ENCODE results near the gene EIF4E1B.
A peak's percentile ranks its signal among the peaks of the same experiment; 100 is the strongest.

EIF4E1B gene

DNA sequence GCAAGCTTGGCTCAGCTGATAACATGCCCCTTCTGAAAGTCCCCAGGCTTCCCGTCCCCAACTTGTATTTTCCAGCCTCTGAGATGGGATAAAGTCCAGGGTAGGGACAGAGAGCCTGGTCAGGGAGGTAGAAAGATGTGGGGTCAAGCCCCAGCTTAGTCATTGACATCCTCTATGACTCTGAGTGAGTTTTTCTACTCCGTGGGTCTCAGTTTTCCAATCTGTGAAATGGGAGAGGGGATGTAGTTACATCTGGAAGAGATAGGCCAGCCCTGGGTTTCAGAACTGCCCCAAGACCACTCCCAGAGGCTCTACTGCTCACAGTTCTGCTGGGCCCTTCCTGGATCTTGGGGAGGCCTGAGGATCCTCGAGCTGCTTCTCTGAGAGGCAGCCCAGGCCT, 23.6 kb upstream of the EIF4E1B start:
- DNase-seq (ENCODE audit: low read depth): no peak

DNA sequence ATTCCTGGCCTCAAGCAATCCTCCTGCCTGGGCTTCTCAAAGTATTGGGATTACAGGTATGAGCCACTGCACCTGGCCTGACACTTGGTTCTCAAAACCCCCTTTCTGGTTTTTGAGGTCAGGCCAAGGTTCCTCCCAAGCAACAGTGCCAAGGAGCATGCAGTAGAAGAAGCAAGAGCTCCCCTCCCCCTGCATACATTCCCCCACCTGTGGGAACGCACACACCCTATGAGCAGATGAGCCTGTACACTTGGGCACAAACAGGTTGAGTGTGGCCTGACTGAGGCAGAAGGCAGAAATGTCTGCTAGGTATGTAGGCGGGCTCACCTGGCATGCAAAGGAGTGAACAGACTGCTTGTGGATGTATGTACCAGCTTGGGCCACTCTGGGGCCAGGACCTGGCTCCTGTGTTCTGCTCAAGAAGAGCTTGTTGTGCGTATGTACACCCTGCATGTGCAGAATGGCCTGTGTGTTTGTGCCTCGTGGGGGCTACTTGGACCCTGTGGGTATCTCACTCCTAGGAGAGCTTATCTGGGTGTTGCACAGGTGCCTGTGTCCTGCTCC, 22.3 kb upstream of the EIF4E1B start:
- no peak for DNase-seq (ENCODE audit: low read depth)

DNA sequence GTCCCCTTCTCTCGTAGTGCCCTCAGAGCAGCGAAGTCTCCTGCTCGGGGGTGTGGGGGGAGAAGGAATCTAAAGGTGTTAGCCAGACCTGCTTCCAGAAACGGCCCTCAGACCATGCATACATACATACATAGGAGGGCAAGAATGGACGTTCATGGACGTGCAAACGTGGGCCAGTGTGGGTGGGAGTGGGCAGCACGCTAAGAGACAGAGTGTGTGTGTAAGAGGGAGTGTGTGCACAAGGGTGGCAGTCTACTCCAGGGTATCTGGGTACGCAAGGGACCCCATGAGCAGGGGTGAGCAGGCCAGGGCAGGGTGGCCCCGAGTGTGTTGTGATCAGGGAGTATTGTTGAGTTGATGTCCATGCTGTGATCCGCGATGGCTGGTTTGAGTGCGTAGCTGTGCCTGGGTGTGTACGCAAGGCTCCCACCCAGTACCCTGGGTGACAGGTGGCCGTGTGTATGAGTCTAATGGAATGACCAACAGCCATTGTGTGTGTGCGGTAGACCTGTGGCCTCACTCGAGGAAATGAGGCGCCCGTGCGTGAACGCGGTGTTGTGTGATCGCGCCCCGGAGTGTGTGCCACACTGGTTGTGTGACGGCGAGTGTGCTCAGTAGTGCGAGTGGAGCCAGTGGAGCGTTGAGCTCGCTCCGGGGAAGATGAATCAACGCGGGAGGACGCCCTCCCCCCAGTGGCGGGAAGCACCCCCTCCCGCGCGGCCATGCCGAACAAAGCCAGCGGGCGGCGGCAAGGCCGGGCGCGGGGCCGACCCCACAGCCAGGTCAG, 21.3 kb upstream of the EIF4E1B start:
- DNase-seq (ENCODE audit: low read depth): no peak

DNA sequence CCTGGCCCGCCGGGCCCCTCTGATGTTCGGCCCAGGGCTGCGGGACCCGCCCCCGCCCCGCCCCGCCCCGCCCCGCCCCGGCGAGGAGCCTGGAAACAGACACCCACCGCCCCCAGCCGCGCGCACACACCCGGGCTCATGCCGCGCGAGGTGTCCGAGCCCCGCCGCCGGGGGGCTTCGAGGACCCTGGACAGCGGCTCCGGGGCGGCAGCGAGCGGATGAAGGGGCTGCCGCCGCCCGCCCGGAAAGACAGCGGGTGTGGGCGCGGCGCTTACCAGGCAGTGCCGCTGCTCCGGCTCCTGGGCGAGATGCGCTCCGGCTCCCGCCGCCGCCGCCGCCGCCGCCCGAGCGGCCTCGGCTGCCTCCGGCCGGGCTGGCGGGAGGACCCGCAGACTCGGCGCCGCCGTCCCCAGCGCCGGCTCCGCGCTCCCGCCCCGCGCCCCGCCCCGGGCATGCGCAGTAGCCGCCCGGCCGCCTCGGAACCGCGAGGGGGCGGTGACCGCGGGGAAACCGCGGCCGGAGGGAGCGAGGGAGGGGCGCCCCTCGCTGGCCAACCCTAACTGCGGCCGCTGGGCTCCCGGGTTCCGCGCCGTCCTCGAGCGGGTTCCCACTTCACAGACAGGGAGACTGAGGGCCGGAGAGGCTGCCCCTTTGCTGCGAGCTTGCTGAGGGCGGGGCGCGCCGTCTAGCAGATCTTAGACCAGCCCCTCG, 20.6 kb upstream of the EIF4E1B start, which contains the start of gene GPRIN1:
Gene GPRIN1 (minus strand): TSS at position 433 of the 711 bp plus-strand sequence. CDS start 10,322 bp downstream, outside the sequence.
- peak; percentile 58 for DNase-seq (ENCODE audit: low read depth)

DNA sequence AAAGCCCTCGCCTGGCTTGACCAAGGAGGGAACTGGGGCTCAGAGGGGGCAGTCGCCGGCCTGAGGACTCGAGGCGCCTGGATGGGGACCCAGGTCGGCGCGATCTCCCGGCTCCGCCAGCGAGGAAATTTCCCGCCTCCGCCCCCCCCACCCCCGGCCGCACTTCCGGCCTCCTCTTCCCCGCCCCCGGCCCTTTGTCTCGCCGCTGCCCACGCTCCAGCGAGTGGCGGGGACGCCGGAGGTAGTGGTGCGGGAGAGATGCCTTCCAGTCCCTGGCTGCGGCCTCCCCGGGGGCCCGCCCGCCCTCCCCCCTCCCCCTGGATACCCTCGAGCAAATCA, 20.1 kb upstream of the EIF4E1B start:
- no peak for DNase-seq (ENCODE audit: low read depth)

DNA sequence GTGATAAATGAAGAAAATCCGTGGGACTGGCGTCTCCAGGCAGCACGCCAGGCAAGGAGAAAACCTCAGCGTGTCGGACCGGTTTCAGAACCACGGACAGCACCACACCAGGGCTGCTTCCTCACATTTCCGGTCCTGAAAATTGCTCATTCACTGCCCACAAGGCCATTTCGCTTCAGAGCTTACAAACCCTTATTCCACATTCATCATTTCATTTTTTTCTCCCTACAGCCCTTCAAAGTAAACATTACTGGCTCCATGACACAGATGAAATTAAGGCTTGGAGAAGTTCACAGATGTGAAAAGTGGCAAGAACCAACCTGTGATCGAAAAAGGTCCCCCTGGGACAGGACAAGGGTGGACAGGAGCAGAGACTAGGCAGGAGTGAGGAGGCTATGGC, 19.0 kb upstream of the EIF4E1B start:
- DNase-seq (ENCODE audit: low read depth): peak; percentile 30

DNA sequence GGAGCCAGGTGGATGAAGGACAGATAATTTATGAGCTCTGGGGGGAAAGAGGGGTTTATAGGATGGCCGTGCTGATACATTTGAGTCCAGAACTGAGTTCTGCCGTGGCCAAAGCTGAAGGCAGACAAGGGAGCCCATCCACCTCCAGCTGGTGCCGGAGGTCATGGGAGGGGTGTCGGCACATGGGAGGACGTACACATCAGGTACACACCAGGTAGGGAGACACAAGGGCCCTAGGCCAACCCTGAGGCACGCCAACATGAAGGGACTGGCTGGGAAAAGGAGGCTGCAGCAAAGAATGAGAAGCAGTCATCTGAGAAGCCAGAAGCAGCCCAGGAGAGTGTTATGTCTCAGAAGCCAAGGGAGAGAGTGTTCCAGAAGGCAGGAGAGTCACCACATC, 18.5 kb upstream of the EIF4E1B start:
- DNase-seq (ENCODE audit: low read depth): no peak

DNA sequence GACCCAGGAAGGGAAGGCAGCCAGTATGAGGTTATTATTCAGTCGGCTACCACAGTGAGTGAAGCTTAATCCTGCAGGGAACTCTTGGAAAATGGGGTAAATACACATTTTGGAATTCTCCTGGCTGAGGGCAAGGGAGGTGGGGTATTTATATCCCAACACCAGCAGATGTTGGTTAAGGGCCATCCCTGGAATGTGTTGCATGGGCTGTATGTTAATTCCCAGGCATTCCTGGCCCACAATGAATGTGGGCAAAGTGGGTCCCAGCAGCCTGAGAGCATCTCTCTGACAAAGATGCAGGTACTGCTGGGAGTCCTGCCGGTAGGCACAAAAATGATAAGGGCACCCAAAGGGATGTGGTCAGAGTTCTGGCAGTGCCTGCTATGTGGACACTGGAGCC, 17.6 kb upstream of the EIF4E1B start:
- DNase-seq (ENCODE audit: low read depth): no peak

DNA sequence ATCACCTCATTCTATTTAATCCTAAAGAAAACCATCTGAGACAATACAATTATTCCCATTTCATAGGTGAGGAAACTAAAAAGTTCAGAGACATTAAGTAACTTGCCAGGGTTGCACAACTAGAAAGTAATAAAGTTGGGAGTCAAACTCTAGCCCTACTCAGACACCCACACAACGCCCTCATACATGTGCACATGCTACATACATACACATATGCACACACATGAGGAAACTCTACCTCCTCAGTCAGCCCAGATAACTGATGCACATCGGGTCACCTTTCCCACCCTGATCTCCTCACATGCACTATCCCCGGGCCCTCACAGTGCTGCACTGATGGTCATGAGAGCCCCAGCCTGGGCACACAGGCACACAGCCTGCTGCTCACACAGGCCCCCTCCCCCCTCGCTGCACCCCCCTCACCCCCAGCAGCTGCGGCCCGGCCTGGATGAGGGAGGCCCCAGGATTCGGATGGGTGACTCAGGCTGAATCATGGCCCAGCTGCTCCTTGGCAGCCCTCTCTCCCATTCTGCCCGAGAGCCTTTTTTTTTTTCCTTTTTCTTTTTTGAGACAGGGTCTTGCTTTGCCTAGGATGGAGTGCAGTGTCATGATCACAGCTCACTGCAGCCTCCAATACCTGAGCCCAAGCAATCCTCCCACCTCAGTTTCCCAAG, 15.5 kb upstream of the EIF4E1B start:
- DNase-seq (ENCODE audit: low read depth): no peak

DNA sequence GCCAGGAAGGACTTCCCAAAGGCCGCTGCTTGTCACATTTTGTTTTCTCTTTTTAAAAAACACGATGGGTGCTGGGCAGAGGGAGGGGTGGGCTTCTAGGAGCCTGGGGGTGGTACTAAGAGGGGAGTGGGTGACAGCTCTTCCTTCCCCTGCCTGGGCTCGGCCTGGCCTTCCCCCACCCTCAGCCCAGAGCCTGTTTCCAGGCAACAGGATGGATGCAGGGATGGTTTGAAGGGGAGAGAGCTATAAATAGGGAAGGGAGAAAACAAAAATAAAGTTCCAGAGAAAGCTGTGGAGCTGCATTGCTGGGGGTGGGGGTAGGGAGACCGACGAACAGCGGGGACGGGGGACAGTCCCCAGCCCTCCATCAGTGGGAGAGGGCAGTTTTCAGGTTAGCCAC, 14.0 kb upstream of the EIF4E1B start:
- no peak for DNase-seq (ENCODE audit: low read depth)

DNA sequence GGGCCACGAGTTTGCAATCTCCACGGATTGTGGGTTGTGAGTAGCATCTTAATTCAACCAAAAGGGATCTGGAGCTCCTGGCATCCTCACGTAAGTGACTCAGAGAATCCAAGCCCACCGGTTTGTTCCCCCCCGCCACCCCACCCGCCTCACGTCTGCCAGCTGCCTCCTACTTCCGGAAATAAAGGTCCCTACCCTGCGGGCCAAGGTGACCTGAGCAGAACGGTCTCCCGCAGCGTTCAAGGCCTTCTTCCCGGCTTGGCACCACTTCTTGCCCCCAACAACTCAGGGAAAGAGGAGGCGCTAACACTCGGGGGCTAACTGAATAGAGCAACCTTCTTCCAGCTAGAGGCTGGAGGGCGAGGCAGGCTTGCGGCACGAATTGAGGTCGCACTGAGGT, 11.7 kb upstream of the EIF4E1B start:
- DNase-seq (ENCODE audit: low read depth): no peak

DNA sequence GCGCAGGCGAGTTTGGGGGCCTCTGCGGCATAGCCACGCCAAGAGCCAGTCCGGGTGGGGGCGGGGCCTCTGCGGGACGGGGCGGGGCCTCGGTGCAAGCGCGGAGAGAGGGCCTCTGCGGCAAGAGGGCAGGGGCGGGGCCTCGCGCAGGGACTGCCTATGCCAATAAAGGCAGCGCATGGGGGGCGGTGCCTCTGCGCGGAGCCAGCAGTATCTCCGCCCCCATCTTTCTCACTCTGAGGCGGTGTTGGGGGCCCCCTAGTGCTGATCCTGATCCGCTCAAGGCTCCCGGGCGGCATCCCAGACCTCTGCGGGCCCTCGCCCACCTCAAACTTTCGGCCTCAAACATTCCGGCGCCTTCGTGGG, 11.3 kb upstream of the EIF4E1B start:
- DNase-seq (ENCODE audit: low read depth): peak; percentile 80

DNA sequence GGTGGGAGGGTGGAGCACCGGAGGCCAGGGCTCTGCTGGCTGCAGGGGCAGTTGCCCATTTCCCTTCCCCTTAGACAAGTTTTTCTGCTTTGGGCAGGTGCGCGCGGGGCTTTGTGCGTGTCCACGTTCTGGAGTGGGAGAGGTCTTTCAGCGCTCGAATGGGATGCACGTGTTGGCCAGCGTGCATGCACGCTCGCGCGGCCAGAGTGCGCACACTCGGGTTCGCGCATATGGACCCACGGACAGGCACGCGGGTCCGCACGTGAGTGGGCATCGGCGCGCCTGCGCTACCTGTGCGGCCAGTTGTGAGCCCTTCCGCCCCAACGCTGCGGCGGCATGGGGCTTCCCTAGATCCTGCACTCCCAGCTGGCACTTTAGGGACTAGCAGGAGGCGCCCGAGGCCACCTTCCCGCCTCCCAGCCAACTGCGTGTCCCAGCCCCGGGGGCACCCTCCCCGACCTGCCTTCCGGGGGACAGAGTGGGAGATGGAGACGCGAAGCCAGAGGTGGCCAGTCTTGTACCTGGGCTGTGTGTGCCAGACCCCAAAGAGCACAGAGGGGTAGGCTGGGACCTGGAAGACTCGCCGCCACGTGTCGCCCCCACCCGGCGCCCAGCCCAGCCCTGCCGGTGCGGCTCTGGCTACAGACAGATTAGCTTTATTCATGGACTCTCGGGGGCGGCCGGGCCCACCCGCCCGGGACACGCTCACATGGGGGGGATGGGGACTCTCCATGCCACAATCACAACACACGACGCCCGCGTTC, 10.7 kb upstream of the EIF4E1B start:
- no peak for DNase-seq (ENCODE audit: low read depth)

DNA sequence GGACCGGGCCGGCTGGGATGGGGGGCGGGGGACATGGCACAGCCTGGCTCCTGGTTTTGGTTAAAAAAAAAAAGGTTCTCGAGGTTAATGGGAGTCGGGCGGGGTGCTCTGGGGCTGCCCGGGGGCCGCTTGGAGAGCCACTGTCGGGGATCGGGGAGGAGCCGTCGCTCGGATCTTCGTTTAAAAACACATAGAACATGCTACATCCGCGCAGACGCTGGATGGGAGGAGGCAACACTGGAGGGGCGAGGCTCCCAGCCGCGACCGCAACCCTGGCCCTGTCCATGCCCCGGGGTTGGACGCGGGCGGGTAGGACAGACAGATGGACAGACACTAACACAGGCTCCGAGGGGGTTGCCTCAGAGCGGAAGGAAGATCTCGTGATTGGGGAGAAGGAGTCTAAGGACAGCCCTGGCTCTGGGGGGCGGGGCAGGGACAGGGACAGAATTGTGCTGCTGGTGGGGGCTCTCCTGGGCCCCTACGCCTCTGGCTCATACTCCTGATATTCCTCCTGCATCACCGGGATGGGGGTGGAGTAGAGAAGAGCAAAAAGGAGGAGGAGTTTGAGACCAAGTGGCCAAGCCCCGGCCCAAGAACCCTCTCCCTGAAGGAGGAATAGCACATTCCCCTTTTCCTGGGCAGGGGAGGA, 10.0 kb upstream of the EIF4E1B start:
- DNase-seq (ENCODE audit: low read depth): no peak

DNA sequence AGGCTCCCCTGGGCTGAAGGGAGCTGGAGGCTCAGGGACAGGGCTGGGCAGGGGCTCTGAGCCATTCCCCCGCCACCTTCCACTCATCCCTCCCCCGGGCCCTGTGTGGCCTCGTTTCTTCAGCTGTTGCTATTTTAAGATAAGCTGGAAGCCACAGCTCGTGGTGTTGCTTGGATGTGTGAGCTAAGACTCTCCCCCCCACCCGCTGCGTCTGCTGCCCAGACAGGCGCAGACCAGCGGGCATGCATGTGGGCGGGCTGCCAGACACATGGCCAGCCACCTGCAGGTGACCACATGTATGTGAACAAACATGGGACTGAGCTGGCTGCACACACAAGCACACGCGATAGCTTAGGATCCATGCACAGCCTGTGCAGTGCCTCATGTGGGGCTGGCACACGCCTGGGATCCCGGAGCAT, 8.8 kb upstream of the EIF4E1B start:
- no peak for DNase-seq (ENCODE audit: low read depth)

DNA sequence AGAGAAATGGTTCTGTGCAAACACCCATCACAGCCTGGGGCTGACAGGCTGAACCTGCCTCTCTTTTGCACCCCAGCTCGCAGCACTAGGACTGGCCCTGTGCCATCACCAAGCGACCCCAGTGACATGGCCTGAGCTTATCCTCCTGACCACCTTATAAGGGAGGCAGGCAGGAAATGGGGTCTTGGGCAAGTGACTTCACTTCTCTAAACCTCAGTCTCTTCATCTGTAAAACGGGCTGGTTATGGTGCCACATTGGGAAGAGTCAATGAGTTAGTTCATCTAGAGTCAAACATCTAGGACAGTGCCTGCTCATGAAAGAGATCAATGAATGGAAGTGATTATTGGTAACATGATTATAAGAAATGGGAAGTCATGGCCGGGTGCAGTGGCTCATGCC, 6.3 kb upstream of the EIF4E1B start:
- no peak for DNase-seq (ENCODE audit: low read depth)

DNA sequence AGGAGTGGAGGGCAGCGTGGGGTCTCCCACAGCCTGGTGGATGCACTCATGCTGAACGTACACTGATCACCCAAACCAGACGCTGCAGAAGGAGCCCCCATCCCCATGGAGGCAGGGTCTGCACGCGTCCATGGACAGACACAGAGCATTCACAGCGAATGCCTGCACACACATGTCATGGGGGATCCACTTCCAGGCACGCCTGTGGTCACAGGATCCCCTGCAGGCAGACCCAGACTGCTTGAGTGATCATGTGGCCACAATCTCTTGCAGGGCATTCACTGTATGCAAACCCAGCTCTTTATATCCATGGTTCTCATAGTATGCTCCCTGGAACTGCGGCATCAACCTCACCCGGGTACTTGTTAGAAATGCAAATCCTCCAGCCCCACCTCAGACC, 5.5 kb upstream of the EIF4E1B start:
- no peak for DNase-seq (ENCODE audit: low read depth)

DNA sequence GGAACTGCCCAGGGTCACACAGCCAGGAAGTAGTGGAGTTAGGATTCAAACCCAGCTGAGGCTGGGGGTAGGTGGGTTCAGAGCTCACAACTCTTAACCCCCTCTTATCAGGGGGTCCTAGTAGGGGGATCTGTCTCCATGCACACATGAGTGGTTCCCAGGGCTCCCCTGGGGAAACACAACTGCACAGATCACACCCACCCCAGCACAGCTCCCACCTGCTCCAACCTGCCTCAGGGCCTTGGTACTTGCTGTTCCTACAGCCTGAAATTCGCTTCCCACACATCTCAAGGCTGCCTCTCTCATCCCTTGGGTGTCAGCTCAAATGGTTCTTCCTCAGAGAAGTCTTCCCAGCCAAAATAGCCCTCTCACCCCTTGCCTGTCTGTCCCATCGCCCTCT, 5.0 kb upstream of the EIF4E1B start:
- DNase-seq (ENCODE audit: low read depth): no peak

DNA sequence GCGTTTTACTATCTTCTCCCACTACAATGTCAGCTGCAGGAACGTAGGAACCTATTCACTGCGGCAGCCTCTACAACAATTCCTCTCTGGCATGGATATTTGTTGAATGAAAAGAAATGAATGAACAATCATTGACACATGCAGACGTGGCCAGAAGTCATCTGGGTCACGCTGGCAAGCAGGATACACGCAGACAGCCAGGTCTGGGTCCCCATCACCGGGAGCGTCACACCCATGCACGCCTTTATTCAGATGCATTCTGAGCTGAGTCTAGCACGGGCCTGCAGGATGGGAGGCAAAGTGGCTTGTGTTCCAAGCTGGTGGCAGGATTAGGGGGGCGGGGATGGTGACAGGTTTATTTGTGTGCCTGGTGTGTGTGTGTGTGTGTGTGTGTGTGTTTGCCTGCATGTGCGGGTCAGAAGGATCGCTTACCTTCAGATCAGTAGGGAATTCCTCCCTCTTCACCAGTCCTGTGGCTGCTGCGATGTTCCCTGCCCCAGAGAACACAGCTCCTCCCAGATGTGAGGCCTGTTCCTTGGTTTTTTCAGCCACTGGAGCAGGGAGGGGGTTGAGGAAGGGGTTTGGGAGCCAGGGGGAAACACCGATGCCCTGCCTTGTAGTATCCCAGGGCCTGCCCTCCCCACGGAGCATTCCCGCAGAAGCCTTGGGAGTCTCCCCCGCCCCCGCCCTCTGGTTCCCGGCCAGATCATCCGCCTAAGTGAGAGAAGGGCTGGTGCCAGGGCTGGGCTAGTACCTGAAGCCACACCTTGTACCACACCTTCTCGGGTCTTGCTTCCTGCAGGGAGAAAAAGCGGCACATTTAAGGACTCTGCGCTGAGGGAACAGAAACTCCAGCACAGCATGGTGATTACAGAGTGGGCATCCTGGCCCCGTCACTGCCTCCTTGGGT, 4.3 kb upstream of the EIF4E1B start:
- DNase-seq (ENCODE audit: low read depth): no peak

DNA sequence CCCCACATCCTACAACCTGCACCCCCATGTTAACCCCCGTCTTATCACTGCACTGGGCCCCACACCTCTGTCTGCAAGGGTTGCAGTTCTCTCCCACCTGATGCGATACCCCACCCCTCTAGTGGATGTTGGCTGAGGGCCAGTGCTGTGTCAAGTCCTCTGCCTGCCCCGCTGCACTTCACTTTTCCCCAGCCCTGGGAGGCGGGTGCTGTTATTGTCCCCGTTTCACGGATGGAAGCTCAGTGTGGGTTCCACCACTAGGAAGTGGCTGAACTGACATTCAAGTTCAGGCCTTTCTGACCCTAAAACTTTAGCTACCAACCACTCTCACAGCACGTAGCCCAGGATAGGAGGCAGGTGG, 3.6 kb upstream of the EIF4E1B start:
- no peak for DNase-seq (ENCODE audit: low read depth)

DNA sequence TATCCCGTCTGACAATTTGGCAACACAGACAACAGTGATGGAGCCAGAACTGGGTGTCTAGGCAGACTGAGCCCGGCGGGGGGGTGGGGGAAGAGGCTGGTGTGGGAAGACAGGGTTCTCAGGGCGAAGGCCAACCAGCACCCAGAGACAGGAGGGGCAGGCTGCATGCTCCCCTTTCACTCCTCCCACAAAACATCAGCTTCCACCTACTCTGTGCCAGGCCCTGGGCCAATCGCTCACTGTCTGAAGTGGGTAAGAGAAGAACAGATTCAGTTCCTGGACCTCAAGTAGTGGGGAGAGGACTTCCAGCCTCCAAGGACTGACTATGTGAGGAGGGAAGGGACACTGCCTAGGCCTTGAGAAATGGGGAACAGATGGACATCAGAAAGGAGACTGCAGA, 2.9 kb upstream of the EIF4E1B start:
- no peak for DNase-seq (ENCODE audit: low read depth)
